Epithelial cell of esophagus (primary cell): ENCODE results near the gene DYNLRB1.

Experiments used
- DNase-seq: peaks from one replicate; pipeline ENCODE4 v3.0.0; 2010; ENCODE audit warnings: low read depth
- H3K4me3 ChIP-seq: 2 replicates; pipeline ENCODE4 v1.5.1; 2011; ENCODE audit warnings: mild to moderate bottlenecking, low read length, control low read depth
- TF ChIP-seq, protein P1 (sequence below): IDR thresholded peaks from 2 replicates; pipeline ENCODE4 v1.5.1; 2011; ENCODE audit warnings: low read depth, mild to moderate bottlenecking, low read length, control low read depth, inconsistent platforms; ENCODE audit not compliant: insufficient read depth; ENCODE audit errors: missing control alignments

Gene DYNLRB1

DNA sequence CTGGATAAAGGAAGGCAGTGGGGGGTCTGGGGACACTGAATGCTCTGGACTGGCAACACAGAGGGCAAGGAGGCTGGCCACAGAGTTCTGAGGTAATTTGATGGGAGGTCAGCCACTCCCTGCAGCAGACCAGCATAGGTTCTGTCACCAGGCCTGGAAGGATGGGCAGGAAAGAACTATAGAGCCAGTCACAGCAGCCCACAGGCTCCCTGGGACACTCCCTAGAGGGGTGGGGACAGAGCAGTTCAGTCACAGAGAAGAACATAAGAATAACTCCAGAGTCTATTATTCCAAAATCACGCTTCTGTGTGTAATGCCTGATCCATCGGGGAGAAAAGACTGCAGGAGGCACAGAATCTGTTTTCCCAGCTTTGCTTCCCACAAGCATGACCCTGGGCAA, 19.6 kb downstream of the DYNLRB1 start:
- TF ChIP-seq, protein P1, sequence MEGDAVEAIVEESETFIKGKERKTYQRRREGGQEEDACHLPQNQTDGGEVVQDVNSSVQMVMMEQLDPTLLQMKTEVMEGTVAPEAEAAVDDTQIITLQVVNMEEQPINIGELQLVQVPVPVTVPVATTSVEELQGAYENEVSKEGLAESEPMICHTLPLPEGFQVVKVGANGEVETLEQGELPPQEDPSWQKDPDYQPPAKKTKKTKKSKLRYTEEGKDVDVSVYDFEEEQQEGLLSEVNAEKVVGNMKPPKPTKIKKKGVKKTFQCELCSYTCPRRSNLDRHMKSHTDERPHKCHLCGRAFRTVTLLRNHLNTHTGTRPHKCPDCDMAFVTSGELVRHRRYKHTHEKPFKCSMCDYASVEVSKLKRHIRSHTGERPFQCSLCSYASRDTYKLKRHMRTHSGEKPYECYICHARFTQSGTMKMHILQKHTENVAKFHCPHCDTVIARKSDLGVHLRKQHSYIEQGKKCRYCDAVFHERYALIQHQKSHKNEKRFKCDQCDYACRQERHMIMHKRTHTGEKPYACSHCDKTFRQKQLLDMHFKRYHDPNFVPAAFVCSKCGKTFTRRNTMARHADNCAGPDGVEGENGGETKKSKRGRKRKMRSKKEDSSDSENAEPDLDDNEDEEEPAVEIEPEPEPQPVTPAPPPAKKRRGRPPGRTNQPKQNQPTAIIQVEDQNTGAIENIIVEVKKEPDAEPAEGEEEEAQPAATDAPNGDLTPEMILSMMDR: no peak
- H3K4me3 ChIP-seq: no peak overlapping the region
- DNase-seq: no peak

DNA sequence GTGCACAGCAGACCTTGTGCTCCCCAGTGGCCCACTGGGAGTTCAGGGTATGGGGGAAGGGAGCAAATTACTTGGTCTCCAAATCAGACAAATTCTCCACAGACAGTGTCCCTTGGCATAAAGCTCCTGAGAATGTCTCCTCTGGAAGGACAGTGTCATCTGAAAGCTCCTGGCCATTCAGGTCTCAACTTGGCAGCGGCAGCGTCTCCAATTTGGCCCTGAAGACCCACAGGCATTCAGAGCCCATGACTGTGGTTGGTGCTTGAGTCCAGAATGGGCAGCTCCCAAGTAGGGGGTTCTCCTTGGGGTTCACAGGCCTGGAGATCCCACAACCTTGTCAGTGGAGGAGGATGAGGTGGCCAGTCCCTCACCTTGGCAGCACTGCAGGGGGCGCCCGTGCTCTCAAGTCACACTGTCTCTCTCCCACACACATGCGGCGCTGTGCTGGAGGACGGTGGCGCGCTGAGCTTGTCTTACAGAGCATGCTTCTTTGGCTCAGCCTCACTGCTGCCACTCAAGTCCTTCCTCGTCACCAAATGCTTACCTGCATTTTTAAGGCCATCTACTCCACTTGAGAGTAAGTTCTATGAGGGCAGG, 20.7 kb downstream of the DYNLRB1 start:
- TF ChIP-seq, protein P1: peak; percentile 41
- peak; percentile 52 for DNase-seq
- no peak overlapping the region for H3K4me3 ChIP-seq

DNA sequence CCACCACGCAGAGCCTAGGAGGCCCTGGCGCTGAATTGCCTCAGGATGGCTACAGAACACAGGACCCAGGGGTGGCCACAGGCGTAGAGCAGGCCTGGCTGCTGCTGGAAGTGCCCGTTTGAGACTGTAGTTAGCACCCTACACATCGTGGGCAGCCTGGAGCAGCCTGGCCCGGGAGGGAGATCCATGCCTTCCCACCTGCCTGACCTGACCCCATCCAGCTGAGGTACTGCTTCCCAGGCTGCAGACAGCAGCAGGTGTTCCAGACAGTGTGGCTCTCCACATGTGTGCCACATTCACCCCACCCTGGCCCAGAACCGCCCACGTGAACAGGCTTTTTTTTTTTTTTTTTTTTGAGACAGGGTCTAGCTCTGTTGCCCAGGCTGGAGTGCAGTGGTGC, 21.4 kb downstream of the DYNLRB1 start:
- TF ChIP-seq, protein P1: no peak
- no peak overlapping the region for H3K4me3 ChIP-seq

DNA sequence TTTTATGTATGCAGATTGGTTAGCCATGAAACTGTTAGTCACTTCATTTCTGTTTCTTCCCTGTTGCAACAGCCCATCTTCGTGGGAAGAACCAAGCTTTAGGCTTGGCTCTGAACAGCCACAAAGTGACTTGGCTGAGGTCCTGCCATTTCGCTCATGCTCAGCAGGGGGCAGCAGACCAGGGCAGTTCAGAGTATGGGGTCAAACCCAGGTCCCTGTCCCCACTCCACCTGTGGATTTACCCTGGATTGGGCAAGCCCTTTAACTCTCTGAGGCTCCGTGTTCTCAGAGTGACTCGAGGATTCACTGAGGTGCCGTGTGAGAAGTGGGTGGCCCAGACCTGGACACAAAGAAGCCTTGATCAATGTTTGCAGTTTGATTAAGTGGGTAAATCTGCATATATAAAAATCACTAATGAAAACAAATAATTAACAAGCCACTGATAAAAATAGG, 22.5 kb downstream of the DYNLRB1 start:
- no peak overlapping the region for H3K4me3 ChIP-seq
- DNase-seq: peak; percentile 63
- TF ChIP-seq, protein P1: peak; percentile 88

More for the DNA sequence above, 21.4 kb downstream of the DYNLRB1 start:
- DNase-seq: no peak

DNA sequence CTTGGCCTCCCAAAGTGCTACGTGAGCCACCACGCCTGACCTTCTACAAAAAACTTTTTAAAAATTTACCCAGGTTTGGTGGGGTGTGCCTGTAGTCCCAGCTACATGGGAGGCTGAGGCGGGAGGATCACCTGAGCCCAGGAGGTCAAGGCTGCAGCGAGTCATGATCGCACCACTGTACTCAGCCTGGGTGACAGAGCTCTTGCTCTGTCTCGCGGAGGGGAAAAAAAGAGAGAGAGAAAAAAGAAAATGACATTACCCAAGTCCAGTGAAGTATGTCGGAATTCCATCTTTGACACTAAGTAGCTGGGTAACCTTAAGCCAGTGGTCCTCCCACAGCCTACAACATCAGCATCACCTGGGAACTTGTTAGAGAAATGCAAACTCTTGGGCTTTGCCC, 23.5 kb downstream of the DYNLRB1 start:
- TF ChIP-seq, protein P1: no peak
- DNase-seq: no peak
- H3K4me3 ChIP-seq: no peak overlapping the region

DNA sequence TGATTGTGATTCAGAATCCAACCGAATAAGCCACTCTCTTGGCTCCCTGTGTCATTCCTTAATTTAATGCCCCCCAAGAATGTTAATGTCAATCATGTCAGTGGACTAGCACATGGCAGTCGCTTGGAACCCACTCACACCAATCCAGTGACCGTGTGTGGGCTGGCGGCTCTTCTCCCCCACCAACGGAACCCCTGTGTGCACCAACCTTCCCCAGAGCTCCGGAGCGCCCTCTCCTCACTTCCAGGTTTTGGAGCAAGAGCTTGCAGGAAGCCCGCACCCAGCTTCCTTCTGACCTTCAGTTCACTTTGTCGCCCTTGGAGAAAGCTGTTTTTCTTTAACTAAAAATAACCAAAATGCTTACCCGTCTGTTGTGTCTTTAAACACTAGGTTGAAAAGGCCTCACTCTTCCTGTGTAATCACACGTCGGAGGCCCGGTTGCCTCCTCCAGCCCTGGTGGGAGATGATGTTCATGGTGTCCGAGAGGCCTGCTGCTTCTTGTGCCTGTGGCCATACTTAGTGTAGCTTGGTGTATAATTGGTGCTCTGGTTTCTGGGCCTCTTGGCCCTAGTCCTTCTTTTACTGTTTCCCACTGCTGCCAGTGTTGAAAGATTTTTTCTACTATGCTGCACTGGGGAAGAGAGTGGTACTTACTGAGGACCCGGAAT, 24.5 kb downstream of the DYNLRB1 start:
- TF ChIP-seq, protein P1: no peak
- no peak overlapping the region for H3K4me3 ChIP-seq
- DNase-seq: no peak

DNA sequence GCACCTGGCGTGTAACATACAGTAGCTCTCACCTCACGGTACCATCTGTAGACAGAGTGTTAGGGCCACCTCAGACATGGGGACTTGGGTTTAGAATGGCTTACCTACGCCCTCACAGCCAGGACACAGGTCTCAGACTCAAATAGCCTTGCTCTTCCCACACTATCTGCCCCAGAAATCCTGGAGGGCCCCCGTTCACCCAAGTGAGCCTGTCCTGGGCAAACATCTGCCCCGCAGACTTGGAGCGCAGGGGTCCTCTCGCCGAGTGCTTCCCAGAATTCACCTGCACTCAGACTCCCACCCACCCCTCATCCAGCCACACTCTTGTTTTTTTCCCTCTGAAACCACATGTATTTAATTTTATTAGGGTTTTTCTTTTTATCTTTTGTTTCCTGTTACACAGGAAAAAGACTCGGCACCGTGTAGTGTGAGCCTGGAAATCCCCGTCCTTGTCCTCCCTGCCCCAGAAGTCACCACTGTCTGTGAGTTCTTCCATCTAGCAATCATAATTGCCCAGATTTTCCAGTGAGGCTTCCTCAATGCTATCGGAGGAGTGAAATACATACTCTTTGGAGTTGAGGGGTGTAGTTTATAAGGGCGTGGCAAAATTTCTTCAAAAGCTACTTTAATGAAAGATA, 25.2 kb downstream of the DYNLRB1 start:
- no peak overlapping the region for H3K4me3 ChIP-seq
- no peak for DNase-seq
- TF ChIP-seq, protein P1: no peak
